GM23338 (cell line): ENCODE measurements around the gene RAB17. TPM values are rescaled to one million over a fixed set of nuclear protein-coding genes. Genes with fewer than 3 reads are reported as not detected.

Experiments used
- CREB1 ChIP-seq: fragments of 250-450 bp; sonication (Bioruptor Pico); IDR thresholded peaks from 2 replicates; pipeline ENCODE4 v1.5.0; 2020; ENCODE audit warnings: low read depth, mild to moderate bottlenecking, moderate library complexity
- ETS1 ChIP-seq: IDR thresholded peaks from 2 replicates; pipeline ENCODE4 v1.6.1; 2016; ENCODE audit warnings: antibody characterized with exemption
- EZH2 ChIP-seq: fragments of 200-600 bp; sonication (generic); IDR thresholded peaks from one replicate; pipeline ENCODE4 v1.8.0; 2017; ENCODE audit warnings: antibody characterized with exemption, mild to moderate bottlenecking, low read depth; ENCODE audit not compliant: unreplicated experiment
- EZH2phosphoT487 ChIP-seq: fragments of 200-600 bp; sonication (generic); IDR thresholded peaks from one replicate; pipeline ENCODE4 v1.8.1; 2018; ENCODE audit warnings: antibody characterized with exemption; ENCODE audit not compliant: unreplicated experiment
- JUNB ChIP-seq: IDR thresholded peaks from one replicate; pipeline ENCODE4 v1.6.1; 2016; ENCODE audit warnings: antibody characterized with exemption; ENCODE audit not compliant: unreplicated experiment
- POLR2AphosphoS5 ChIP-seq: IDR thresholded peaks from 2 replicates; pipeline ENCODE4 v1.6.1; 2016; ENCODE audit warnings: antibody characterized with exemption, low read depth
- REST ChIP-seq: IDR thresholded peaks from one replicate; pipeline ENCODE4 v1.6.1; 2018; ENCODE audit warnings: antibody characterized with exemption; ENCODE audit not compliant: unreplicated experiment
- STAT1 ChIP-seq: IDR thresholded peaks from one replicate; pipeline ENCODE4 v1.6.1; 2016; ENCODE audit warnings: antibody characterized with exemption; ENCODE audit not compliant: unreplicated experiment
- ZNF331 ChIP-seq: fragments of 250-450 bp; sonication (Bioruptor Pico); IDR thresholded peaks from 2 replicates; pipeline ENCODE4 v1.5.0; 2020; ENCODE audit warnings: low read depth, mild to moderate bottlenecking, moderate library complexity
- ZNF462 ChIP-seq: fragments of 250-450 bp; sonication (Bioruptor Pico); IDR thresholded peaks from 2 replicates; pipeline ENCODE4 v1.5.0; 2020; ENCODE audit warnings: mild to moderate bottlenecking, moderate library complexity
- polyA plus RNA-seq: library from polyadenylated mRNA; unstranded; fragments of >200 nt; fragmentation: Nextera tagmentation; extraction: Ambion mirVana; gene quantifications from 2 replicates; pipeline ENCODE4 v1.2.1, GENCODE V29; 2016
- total RNA-seq: library from RNA; depleted of rRNA; stranded (reverse); fragments of >200 nt; shearing (Covaris generic); gene quantifications from 2 replicates; pipeline ENCODE4 v1.2.3, GENCODE V29; 2014

RAB17 gene
- total and polyA plus RNA-seq, 2 experiments from 2014 or later = 22.4 to 26.9 TPM

- TF ChIP-seq ZNF462 (CRISPR knock-in tag) = no peak
- no peak for TF ChIP-seq STAT1
- TF ChIP-seq REST = no peak
- TF ChIP-seq EZH2 = no peak
- no peak for TF ChIP-seq JUNB
- no peak for TF ChIP-seq POLR2AphosphoS5
- TF ChIP-seq ZNF331 (CRISPR knock-in tag) = no peak
- no peak for TF ChIP-seq CREB1
- TF ChIP-seq EZH2phosphoT487 = no peak
- TF ChIP-seq ETS1 = no peak
Observed at GRCh38 chr2:237570776-237571335, 19.7 kb downstream of the RAB17 start (continued).
